ENCODE measurements around the gene PCDHGA12.
"Not testable (repeated sequence)": the region's sequence is repeated elsewhere in the genome, so short reads cannot be mapped to it uniquely, and the experiment has no call there.

Gene PCDHGA12

DNA sequence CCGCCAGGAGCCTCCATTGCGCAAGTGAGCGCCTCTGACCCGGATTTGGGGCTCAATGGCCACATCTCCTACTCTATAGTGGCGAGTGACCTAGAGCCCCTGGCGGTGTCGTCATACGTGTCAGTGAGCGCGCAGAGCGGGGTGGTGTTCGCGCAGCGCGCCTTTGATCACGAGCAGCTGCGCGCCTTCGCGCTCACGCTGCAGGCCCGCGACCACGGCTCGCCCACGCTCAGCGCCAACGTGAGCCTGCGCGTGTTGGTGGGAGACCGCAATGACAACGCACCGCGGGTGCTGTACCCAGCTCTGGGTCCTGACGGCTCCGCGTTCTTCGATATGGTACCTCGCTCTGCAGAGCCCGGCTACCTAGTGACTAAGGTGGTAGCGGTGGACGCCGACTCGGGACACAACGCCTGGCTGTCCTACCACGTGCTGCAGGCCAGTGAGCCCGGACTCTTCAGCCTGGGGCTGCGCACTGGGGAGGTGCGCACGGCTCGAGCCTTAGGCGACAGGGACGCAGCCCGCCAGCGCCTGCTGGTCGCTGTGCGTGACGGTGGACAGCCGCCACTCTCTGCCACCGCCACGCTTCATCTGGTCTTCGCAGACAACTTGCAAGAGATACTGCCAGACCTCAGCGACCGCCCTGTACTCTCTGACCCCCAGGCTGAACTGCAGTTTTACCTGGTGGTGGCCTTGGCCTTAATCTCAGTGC is 20.6 kb upstream of the PCDHGA12 start:
- no peak for DNase-seq

DNA sequence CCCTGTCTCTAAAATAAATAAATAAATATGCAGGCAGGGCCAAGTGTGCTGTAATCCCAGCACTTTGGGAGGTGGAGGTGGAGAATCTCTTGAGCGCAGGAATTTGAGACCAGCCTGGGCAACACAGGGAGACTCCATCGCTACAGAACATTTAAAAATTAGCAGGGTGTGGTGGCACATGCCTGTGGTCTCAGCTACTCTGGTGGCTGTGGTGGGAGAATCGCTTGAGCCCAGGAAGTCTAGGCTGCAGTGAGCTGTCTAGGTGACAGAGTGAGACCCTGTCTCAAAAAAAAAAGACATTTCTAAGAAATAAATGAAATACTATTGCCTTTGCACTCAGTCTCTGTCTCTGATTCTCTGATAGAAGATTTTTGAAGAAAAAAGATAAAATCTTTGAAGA is 18.7 kb upstream of the PCDHGA12 start:
- no peak for DNase-seq

DNA sequence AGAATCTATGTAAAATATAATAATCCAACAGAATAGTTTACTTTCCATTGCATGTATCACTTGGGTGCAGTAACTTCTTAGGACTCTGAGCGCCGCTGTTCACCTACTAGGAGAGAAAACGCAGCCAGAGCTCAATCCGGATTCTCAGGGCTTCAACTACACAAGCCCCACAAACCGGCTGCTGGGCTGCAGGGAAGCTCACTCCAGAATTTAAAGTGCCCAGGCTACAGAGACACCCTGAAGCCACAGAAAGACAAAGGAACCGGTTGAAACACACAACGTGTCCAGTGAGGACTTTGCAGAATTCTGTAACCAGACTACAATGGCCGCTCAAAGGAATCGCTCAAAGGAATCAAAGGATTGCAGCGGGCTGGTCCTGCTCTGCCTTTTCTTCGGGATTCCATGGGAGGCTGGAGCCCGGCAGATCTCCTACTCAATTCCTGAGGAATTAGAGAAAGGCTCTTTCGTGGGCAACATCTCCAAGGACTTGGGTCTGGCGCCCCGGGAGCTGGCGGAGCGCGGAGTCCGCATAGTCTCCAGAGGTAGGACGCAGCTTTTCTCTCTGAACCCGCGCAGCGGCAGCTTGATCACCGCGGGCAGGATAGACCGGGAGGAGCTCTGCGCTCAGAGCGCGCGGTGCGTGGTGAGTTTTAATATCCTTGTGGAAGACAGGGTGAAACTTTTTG is 17.3 kb upstream of the PCDHGA12 start, which contains the start of gene PCDHGA10:
PCDHGA10 (plus strand) TSS at position 134 of the 686 bp plus-strand sequence; CDS start at position 323, 189 bp downstream.
- DNase-seq, result no peak

DNA sequence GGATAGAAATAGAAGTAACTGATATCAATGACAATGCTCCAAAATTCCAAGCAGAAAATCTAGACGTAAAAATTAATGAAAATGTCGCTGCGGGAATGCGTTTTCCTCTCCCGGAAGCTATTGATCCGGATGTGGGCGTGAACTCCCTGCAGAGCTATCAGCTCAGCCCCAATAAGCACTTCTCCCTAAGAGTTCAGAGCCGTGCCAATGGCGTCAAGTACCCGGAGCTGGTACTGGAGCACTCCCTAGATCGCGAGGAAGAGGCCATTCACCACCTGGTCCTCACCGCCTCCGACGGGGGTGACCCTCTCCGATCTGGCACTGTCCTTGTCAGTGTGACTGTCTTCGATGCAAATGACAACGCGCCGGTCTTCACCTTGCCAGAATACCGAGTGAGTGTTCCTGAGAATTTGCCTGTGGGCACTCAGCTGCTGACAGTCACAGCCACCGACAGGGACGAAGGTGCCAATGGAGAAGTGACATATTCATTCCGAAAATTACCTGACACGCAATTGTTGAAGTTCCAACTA is 16.7 kb upstream of the PCDHGA12 start:
- DNase-seq, result no peak

DNA sequence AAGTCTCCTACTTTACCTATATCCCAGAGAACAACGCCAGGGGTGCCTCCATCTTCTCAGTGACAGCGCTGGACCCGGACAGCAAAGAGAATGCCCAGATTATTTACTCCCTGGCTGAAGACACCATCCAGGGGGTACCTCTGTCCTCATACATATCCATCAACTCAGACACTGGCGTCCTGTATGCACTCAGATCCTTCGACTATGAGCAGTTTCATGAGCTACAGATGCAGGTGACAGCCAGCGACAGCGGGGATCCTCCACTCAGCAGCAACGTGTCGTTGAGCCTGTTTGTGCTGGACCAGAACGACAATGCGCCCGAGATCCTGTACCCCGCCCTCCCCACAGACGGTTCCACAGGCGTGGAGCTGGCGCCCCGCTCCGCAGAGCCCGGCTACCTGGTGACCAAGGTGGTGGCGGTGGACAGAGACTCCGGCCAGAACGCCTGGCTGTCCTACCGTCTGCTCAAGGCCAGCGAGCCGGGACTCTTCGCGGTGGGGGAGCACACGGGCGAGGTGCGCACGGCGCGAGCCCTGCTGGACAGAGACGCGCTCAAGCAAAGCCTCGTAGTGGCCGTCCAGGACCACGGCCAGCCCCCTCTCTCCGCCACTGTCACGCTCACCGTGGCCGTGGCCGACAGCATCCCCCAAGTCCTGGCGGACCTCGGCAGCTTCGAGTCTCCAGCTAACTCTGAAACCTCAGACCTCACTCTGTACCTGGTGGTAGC is 15.6 kb upstream of the PCDHGA12 start:
- not testable (repeated sequence) for DNase-seq

DNA sequence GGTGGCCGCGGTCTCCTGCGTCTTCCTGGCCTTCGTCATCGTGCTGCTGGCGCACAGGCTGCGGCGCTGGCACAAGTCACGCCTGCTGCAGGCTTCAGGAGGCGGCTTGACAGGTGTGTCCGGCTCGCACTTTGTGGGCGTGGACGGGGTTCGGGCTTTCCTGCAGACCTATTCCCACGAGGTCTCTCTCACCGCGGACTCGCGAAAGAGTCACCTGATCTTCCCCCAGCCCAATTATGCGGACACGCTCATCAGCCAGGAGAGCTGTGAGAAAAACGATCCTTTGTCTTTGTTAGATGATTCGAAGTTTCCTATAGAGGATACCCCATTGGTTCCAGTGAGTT is 15.1 kb upstream of the PCDHGA12 start:
- DNase-seq, result not testable (repeated sequence)

DNA sequence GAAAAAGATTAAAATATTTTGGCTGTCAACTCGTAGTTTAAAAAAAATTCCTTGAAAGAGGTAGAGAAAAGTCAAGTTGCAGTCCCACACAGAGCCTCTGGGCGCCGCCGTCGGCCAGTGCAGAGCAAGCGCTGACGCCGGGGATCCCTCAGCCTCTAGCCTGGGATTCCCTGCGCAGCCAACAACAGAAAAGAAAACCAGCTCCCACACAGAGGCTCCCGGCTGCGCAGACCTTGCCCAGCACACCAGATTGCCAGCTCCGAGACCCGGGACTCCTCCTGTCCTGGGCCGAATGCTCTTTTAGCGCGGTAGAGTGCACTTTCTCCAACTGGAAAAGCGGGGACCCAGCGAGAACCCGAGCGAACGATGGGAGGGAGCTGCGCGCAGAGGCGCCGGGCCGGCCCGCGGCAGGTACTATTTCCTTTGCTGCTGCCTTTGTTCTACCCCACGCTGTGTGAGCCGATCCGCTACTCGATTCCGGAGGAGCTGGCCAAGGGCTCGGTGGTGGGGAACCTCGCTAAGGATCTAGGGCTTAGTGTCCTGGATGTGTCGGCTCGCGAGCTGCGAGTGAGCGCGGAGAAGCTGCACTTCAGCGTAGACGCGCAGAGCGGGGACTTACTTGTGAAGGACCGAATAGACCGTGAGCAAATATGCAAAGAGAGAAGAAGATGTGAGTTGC is 12.7 kb upstream of the PCDHGA12 start, which contains the start of gene PCDHGB7:
PCDHGB7 (plus strand) TSS at position 184 of the 679 bp plus-strand sequence; CDS start at position 367, 183 bp downstream.
- not testable (repeated sequence) for DNase-seq

DNA sequence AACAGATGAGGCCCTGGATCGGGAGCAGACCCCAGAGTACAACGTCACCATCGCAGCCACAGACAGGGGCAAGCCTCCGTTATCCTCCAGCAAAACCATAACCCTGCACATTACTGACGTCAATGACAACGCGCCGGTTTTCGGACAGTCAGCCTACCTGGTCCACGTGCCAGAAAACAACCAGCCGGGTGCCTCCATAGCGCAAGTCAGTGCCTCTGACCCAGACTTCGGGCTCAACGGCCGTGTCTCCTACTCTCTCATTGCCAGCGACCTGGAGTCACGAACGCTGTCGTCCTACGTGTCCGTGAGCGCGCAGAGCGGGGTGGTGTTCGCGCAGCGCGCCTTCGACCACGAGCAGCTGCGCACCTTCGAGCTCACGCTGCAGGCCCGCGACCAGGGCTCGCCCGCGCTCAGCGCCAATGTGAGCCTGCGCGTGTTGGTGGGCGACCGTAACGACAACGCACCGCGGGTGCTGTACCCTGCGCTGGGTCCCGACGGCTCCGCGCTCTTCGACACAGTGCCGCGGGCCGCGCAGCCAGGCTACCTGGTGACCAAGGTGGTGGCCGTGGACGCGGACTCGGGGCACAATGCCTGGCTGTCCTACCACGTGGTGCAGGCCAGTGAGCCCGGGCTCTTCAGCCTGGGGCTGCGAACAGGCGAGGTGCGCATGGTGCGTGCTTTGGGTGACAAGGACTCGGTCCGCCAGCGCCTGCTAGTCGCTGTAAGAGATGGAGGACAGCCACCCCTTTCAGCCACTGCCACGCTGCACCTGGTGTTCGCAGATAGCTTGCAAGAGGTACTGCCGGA is 11.0 kb upstream of the PCDHGA12 start:
- no peak for DNase-seq

DNA sequence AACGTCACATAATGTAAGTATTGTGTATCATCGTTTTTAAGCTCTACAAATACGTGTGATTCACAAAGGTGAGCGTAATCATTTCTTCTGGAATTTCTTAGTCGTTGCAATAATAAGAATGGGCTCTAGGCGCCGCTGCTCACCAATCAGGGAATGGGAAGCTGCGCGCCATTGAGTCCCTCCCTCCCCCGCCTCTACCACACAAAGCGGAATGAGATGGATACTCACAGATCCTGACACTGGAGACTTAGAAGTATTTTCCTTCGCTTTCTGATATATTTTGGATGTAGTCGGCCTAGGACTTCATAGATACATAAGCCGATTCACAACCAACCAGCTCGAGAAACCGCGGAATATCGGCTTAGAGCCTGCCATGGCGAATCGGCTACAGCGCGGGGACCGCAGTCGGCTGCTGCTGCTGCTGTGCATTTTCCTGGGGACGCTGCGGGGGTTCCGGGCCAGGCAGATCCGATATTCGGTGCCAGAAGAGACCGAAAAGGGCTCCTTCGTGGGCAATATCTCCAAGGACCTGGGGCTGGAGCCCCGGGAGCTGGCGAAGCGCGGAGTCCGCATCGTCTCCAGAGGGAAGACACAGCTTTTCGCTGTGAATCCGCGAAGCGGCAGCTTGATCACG is 9.3 kb upstream of the PCDHGA12 start, which contains the start of gene PCDHGA11:
PCDHGA11 (plus strand) TSS at position 197 of the 634 bp plus-strand sequence; CDS start at position 374, 177 bp downstream.
- no peak for DNase-seq

DNA sequence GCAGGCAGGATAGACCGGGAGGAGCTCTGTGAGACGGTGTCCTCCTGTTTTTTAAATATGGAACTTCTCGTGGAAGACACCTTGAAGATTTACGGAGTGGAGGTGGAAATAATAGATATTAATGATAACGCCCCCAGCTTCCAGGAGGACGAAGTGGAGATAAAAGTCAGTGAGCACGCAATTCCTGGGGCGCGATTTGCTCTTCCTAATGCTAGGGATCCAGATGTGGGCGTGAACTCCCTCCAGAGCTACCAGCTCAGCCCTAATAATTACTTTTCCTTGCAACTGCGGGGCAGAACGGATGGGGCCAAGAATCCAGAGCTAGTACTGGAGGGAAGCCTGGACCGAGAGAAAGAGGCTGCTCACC is 8.8 kb upstream of the PCDHGA12 start:
- no peak for DNase-seq

DNA sequence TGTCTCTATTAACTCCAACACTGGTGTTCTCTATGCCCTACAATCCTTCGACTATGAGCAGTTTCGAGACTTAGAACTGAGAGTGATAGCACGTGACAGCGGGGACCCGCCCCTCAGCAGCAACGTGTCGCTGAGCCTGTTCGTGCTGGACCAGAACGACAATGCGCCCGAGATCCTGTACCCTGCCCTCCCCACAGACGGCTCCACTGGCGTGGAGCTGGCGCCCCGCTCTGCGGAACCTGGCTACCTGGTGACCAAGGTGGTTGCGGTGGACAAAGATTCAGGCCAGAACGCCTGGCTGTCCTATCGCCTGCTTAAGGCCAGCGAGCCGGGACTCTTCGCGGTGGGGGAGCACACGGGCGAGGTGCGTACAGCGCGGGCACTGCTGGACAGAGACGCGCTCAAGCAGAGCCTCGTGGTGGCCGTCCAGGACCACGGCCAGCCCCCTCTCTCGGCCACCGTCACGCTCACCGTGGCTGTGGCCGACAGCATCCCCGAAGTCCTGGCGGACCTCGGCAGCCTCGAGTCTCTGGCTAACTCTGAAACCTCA is 7.5 kb upstream of the PCDHGA12 start:
- DNase-seq, result no peak

DNA sequence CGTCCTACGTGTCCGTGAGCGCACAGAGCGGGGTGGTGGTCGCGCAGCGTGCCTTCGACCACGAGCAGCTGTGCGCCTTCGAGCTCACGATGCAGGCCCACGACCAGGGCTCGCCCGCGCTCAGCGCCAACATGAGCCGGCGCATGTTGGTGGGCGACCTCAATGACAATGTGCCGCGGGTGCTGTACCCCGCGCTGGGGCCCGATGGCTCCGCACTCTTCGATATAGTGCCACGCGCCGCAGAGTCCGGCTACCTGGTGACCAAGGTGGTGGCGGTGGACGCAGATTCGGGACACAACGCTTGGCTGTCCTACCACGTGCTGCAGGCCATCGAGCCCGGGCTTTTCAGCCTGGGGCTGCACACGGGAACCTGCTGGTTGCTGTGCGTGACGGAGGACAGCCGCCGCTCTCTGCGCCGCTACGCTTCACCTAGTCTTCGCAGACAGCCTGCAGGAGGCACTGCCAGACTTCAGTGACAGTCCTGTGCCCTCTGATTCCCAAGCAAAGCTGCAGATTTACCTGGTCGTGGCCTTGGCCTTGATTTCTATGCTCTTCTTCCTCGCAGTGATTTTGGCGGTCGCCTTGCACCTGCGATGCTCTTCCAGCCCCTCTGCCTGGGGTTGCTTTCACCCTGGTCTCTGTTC is 2.4 kb upstream of the PCDHGA12 start:
- no peak for DNase-seq

DNA sequence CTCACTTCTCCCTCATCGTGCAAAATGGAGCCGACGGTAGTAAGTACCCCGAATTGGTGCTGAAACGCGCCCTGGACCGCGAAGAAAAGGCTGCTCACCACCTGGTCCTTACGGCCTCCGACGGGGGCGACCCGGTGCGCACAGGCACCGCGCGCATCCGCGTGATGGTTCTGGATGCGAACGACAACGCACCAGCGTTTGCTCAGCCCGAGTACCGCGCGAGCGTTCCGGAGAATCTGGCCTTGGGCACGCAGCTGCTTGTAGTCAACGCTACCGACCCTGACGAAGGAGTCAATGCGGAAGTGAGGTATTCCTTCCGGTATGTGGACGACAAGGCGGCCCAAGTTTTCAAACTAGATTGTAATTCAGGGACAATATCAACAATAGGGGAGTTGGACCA is 979 bp downstream of the PCDHGA12 start:
- DNase-seq, result no peak

DNA sequence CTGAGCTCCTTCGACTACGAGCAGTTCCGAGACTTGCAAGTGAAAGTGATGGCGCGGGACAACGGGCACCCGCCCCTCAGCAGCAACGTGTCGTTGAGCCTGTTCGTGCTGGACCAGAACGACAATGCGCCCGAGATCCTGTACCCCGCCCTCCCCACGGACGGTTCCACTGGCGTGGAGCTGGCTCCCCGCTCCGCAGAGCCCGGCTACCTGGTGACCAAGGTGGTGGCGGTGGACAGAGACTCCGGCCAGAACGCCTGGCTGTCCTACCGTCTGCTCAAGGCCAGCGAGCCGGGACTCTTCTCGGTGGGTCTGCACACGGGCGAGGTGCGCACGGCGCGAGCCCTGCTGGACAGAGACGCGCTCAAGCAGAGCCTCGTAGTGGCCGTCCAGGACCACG is 2.0 kb downstream of the PCDHGA12 start:
- not testable (repeated sequence) for DNase-seq

DNA sequence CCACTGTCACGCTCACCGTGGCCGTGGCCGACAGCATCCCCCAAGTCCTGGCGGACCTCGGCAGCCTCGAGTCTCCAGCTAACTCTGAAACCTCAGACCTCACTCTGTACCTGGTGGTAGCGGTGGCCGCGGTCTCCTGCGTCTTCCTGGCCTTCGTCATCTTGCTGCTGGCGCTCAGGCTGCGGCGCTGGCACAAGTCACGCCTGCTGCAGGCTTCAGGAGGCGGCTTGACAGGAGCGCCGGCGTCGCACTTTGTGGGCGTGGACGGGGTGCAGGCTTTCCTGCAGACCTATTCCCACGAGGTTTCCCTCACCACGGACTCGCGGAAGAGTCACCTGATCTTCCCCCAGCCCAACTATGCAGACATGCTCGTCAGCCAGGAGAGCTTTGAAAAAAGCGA is 2.4 kb downstream of the PCDHGA12 start:
- DNase-seq, result not testable (repeated sequence)

DNA sequence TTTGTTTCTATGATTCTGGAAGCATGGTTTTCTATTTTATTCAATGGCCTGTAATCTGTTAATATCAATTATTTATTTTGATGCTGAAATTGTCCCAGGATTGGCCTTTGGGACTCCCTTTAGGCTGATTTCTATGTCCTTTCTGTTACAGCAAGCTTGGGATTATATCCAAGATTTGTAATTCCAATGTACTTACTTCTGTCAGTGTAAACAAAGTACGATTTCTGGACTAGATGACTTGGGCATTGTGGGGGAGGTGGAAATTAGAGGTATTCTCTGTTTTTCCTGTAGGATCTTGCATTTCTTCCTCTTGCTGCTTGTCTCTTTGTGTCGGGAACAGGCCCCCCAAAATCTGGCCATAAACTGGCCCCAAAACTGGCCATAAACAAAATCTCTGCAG is 3.7 kb downstream of the PCDHGA12 start:
- DNase-seq, result no peak

DNA sequence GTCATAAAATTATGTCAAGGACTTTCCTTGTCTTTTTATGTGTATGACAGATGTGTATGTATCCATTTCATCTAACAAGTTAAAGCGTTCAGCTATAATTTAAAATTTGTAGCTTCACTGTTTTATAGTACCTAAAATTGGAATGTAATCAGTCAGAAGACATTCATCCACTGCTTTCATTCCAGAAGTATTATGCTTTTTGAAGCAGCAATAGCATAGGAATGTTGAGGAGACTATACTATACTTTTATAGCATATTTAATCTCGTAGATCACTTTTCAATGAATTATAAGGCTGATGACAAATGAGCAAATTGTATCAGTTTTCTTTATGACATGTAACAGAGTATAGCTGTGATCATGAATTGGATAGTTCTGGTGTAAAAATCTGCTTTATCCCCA is 6.9 kb downstream of the PCDHGA12 start:
- DNase-seq, result no peak

DNA sequence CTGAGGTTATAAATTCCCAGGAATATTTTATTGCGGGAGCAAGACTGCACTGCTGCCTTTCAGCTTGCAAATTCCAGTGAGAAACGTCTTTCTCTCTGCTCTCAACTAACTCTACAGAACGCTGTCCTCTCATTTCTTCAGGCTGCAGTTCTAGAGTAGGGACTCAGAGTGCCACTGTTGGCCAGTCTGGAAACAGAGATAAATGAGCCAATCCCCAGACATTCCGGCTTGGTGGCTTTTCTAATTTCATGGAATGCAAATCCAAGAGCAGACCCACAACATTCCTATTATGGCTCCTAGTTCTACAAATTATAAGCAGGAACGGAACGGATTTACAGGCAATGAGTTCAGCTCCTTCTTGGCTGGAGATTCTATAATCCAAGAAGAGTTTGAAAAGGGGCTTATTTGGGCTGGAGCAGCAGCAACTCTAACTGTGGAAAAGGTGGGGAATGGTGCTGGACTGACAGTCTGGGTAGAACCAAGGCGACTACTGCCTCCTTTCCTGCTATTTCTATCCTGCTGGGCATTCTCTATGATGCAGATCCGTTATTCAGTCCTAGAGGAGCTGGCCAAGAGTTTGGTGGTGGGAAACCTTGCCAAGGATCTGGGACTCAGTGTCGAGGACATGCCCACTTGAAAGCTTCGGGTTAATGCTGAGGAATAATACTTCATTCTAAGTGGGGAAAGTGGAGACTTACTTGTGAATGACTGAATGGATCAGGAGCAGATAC is 9.3 kb downstream of the PCDHGA12 start:
- DNase-seq, result no peak

DNA sequence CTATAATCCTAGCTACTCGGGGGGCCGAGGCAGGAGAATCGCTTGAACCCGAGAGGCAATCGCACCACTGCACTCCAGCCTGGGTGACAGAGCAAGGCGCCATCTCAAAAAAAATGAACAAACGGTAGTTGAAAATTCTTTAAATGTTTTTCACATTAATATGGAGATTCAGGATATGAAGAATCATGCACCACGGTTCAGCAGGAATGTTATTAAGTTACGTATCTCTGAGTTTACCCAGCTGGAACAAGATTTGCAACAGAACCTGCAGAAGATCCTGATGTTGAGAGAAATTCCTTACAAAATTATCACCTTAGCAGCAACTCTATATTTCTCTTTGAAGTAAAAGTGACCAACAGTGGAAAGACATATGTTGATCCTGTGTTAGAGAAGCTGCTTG is 10.0 kb downstream of the PCDHGA12 start:
- no peak for DNase-seq
